GM12892 (cell line): ENCODE measurements around the gene LAMP1.

Source experiments
- DNase-seq: peaks from one replicate; pipeline ENCODE4 v3.0.0; 2011; ENCODE audit not compliant: insufficient read length
- FAIRE-seq: peaks from 2 replicates; lab custom pipeline; 2011; peaks lifted over from hg19 to GRCh38; lab: Jason Lieb, UNC
- POLR2A ChIP-seq: IDR thresholded peaks from 2 replicates; pipeline ENCODE4 v1.6.1; 2011; ENCODE audit warnings: low read depth, low read length, control low read depth
- POLR2AphosphoS5 ChIP-seq: IDR thresholded peaks from 2 replicates; pipeline ENCODE4 v1.6.1; 2011; ENCODE audit warnings: low read depth, low read length, control low read depth
- TAF1 ChIP-seq: IDR thresholded peaks from 2 replicates; pipeline ENCODE4 v1.6.1; 2011; ENCODE audit warnings: low read depth, mild to moderate bottlenecking, control low read depth, low read length, borderline replicate concordance

The LAMP1 gene

DNA sequence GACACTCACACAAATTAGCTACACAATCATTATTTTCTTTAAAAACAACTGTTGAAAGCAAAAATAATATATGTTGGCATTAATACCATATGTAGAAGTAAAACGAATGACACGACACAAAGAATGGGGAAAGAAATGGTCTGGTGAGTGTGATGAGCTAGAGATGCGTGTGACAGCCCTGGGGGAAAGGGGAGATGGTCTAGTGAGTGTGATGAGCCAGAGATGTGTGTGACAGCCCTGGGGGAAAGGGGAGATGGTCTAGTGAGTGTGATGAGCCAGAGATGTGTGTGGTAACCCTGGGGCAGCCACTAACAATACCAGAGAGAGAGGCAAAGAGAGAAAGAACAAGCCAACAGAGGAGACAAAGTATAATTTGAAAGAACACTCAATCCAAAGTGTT is 22.3 kb upstream of the LAMP1 start:
- no peak for FAIRE-seq
- no peak for DNase-seq
- TF ChIP-seq TAF1, result no peak
- no peak for TF ChIP-seq POLR2AphosphoS5
- no peak for TF ChIP-seq POLR2A

DNA sequence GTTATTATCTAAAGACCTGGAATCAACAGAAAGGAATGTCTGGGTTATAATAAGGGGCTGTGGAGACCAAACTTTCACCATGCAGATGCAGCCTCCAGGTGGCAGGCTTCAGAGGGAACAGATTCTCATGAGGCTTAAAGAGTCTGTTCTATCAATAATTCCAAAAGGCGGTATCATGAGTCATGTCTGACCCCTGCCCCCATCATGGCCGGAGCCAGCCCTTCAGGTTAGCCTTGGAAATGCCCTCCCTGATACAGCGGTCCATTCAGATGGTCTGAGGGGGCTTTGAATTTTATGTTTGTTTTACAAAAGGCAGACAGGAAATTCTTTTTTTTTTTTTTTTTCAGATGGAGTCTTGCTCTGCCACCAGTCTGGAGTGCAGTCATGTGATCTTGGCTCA is 21.7 kb upstream of the LAMP1 start:
- TF ChIP-seq POLR2A (no peak), TAF1 (no peak), POLR2AphosphoS5 (no peak)
- no peak for FAIRE-seq
- DNase-seq, result no peak

DNA sequence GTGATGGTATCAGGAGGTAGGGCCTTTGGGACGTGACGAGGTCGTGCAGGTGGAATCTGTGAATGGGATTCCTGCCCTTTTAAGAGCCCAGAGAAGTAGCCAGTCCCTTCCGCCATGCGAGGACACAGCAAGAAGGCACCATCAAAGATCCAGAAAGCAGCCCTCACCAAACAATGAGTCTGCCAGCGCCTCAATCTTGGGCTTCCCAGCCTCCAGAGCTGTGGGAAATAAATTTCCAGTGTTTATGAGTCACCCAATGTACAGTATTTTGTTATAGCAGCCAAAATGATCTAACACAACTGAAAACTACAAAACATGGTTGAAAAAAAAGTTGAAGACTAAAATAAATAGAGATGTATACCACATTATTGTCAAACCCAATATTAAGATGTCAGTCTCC is 16.9 kb upstream of the LAMP1 start:
- TF ChIP-seq TAF1, result no peak
- FAIRE-seq (no peak), DNase-seq (no peak)

DNA sequence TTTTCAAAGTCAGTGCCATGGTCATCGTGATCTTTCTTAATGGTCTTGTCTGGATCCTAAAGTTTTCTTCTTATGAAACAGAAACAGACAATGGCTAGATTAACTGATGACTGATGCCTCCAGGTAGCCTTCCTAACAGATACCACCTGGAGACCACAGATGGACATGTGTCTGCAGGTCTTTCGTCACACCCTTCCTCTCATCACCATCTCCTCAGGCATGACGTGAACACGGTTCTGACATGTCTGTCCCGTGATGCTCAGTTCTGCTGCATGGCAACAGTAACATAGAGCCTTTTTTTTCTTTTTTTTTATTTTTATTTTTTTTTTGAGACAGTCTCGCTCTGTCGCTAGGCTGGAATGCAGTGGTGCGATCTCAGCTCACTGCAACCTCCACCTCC is 13.1 kb upstream of the LAMP1 start:
- no peak for DNase-seq
- no peak for FAIRE-seq
- no peak for TF ChIP-seq POLR2AphosphoS5
- TF ChIP-seq TAF1, result no peak
- no peak for TF ChIP-seq POLR2A

DNA sequence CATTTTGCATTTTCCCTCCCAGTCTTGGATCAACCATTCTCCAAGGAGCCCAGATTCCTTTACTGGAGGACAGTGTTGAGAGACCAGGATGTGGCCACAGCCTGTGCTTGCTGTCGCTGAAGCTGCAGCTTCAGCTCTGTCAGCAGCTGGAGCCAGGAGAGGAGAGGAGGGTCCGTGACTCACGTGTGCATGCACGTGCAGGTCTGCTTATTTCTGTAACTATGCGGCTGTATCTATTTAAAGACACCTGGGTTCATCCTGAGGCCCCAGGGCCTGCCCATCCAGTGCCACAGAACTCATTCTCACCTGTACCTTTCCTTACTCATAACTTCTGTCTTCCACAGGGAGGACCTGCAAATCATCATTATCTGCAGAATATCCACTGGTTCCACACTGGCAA is 8.2 kb upstream of the LAMP1 start:
- FAIRE-seq (no peak), DNase-seq (no peak)
- TF ChIP-seq POLR2A (no peak), TAF1 (no peak), POLR2AphosphoS5 (no peak)

DNA sequence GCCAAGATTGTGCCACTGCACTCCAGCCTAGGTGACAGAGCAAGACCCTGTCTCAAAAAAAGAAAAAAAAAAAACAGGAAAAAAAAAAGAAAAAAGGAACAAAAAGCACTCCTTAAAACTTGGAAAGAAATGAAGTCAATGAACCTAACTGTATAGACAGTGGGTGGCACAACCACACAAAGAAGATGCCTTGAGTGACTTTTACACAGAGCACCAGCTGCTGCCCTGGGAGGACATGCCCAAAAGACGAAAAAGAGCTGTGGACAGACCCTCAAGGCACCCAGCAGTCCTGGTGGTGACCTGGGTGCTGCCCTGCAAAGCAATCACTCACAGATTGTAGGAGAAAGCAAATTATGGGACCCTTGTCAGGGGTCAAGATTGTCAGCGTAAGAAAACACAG is 5.9 kb upstream of the LAMP1 start:
- DNase-seq (no peak), FAIRE-seq (no peak)
- no peak for TF ChIP-seq TAF1
- no peak for TF ChIP-seq POLR2A
- TF ChIP-seq POLR2AphosphoS5, result no peak

DNA sequence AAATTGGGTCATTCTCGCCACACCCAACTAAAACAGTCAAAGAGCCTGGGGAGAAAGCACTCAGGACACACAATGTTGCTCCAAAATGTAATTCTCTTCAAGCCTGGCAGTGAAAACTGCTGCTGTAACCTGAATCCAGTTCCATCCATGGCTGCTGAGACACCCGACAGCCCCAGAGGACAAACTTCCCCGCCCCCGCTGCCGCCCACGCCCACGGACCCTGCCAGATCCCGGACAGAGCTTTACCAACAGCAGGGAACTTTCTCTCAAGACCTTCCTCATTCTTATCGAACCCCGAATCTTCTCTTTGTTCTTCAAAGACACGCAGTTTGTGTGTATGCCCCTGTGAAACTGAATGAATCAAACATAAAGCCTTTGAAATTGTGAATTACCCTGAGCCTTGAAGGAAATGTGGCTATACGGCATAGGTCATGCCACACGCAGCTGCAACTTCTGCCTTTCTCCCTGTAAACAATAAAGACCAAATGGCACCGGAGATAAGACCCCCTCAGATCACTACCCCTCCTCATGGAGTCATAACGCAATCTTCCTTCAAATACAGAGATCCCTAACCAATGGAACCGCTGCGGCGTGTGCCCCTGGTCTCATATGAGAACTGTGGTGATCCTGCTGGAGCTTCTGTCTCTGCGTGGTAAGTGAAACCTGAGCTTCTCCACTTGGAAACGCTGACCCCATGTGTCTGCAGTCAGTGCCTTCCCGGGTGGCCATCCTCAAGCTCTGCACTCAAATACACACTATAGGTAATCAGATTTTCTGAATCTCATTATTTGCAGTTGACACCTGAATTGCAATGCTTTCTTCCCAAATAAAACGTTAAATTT is 4.8 kb upstream of the LAMP1 start:
- FAIRE-seq (no peak), DNase-seq (no peak)
- TF ChIP-seq POLR2AphosphoS5 (no peak), TAF1 (no peak), POLR2A (no peak)

DNA sequence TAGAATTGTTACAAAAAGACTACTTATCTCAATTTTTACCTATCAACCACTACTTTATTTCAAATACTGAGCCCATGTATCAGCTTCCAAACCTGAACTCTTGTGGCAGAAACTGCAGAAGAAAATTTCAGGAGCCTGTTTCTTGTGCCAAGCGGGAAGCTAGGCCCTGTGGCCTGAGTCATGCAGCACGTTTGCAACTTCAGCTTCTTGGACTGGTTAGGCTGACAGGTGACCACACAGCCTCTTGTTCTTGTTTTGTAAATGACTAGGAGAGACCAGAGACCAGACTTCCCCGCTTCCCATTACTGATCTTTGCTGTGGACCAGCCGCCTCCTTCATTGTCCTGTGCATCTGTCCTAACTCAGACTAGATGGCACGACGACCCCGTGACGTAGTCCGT is 3.4 kb upstream of the LAMP1 start:
- FAIRE-seq, result no peak
- no peak for TF ChIP-seq POLR2AphosphoS5
- TF ChIP-seq TAF1, result no peak
- TF ChIP-seq POLR2A, result no peak
- no peak for DNase-seq

DNA sequence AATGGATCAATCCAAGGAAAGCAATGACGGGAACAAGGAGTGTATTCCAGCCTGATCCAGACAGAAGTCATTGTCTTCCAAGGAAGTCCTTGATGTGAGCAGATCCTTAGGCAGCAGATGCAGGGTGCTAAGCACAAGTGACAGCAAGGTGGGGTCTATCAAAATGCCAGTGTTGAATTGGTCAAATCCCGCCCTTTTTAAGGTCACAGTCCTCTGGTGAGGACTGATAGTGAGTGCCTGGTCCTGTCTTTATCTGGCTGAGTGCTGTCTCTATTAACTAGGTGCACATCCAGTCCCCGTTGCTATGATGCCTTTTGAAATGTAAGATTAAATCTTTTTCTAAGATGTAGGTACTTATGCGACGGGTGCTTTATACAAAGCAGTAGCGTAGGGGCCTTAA is 1.3 kb upstream of the LAMP1 start:
- no peak for TF ChIP-seq POLR2AphosphoS5
- TF ChIP-seq TAF1, result no peak
- no peak for TF ChIP-seq POLR2A
- DNase-seq, result no peak
- FAIRE-seq, result no peak

DNA sequence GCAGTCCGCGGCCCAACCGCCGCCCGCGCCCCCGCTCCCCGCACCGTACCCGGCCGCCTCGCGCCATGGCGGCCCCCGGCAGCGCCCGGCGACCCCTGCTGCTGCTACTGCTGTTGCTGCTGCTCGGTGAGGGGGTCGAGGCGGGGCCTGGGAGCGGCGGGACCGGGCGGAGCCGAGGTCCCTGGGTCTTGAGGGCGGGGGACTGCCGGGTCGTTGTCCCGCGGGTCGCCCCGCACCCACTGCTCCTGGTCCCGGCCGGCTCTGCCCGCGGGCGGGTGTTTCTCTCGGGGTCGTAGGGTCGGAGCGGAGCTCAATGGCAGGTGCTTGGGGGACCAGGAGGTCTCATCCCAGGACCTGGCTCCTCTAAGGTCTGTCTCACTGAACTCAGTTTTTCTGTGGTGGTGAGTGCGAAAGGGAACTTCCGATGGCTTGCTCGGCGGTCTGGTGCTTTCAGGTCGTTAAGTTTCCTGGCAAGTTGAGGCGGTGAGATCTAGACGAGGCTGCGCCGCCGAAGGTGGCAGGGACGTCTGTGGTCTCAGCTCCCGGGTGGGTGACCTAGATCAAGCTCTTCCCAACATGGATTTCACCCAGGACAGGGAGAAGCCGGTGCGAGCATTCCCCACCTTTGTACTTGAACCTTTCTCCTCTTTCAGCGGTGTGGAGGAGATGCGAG is 467 bp downstream of the LAMP1 start:
- TF ChIP-seq POLR2AphosphoS5, result no peak
- TF ChIP-seq POLR2A, result 0 out of 2 replicates have a peak, but pooled peaks have one; percentile 27
- no peak for TF ChIP-seq TAF1
- peak; percentile 33 for DNase-seq
- no peak for FAIRE-seq

DNA sequence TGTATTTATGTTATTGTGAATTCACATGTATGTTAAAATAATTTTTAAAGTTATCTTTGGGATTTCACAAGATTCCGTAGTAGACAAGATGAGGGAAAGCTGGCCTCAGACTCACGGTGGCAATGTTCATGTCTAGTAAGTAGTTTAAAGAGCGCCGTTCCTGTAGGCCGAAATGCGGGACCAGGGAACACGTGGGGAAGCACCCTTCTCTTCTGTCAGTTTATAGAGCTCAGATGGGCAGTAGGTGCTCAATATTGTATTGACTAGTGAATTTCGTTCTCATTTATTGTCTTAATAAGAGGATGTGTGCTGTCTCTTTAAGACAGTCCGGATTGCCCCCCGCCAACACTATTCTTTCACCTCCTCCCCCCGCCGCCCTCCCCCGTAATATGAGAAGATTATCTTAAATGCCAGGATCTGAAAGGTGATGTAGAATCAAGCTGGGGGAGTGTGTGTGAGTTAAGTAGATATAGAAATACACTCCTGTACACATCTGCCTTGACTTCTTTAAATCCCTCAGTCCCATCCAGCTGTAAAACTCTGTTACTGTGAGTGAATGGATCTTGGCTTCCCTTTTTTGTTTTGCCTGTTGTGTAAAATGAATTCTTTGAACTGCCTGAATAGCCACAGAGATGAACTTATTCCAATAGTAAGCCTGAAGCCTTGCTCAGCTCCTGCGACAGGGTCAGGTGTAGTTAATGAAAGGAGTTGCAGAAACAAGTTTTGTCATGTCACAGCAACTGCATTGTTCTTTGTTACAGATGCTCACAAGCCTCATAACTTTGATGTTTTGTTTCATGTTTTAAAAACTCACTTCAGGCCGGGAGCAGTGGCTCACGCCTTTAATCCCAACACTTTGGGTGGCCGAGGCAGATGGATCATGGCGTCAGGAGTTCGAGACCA is 1.3 kb downstream of the LAMP1 start:
- TF ChIP-seq TAF1 (no peak), POLR2AphosphoS5 (no peak), POLR2A (no peak)
- FAIRE-seq (no peak), DNase-seq (no peak)
